Measurements from ENCODE around the gene BANF1.

- TF ChIP-seq EP300 (IDR thresholded peaks at IDR 0.05) (no peak), CTCF (IDR thresholded peaks at IDR 0.05) (no peak), POLR2A (IDR thresholded peaks at IDR 0.05) (no peak), POLR2AphosphoS5 (IDR thresholded peaks at IDR 0.05) (no peak)
These were observed 4.0 kb downstream of the BANF1 start for GRCh38 chr11:66006134-66006890.

Data from suprapubic skin (tissue), 4 donors.